Measurements from ENCODE around the gene TOMM6. TPM values are rescaled to one million over a fixed set of nuclear protein-coding genes. Genes with fewer than 3 reads are reported as not detected.

The TOMM6 gene
- total RNA-seq, 1 experiment from 2014 or later: 239 TPM

DNA sequence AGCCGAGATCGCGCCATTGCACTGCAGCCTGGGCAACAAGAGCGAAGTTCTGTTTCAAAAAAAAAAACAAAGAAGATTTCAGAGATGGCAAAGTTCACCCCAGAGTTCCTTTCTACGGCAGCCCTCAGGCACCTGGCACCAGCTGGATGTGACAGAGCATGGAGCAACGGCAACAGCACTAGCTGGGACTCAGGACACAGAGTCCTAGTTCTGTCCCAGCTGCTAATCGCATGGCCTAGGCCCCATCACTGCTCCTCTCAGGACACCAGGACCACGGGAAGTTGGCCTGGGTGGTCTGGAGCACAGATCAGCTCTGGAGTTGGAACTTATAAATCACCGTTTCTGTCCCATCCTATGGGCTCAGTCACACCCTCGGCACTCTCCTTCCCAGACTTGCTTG is 41.4 kb upstream of the TOMM6 start:
- no peak overlapping the region for H3K18ac ChIP-seq (ENCODE audit: insufficient read length, low read depth, low read length)
- H3K4me2 ChIP-seq (ENCODE audit: insufficient read depth, insufficient read length, low read length): no peak overlapping the region
- no peaks in the 10 kb centered on the region for H3K27me3 ChIP-seq (ENCODE audit: insufficient read depth, low read length)
- no peak overlapping the region for H4K8ac ChIP-seq (replicated peaks; ENCODE audit: insufficient read length, low read depth, low read length)
- Mint-ChIP-seq H3K9me3 (no peaks in the 10 kb centered on the region), H3K36me3 (ENCODE audit: insufficient read depth in 1 of 3, low read depth in 3 of 3) (no peaks in the 10 kb centered on the region; a peak in 1 of 7 replicates), H3K27me3 (ENCODE audit: low read depth) (peaks cover 13% of the 10 kb centered on the region), H3K4me1 (peaks cover 5 to 6% of the 10 kb centered on the region in 2 experiments), H3K27ac (peak overlapping the region in 1 of 3 experiments; percentile 86; a peak in 1 of 7 replicates), H3K4me3 (no peak overlapping the region)
- no peaks in the 10 kb centered on the region for H4K20me1 ChIP-seq (ENCODE audit: control insufficient read depth, insufficient read depth, insufficient read length)
- H4K91ac ChIP-seq (ENCODE audit: insufficient read length, low read depth, low read length): no peak overlapping the region
- H3K56ac ChIP-seq (ENCODE audit: insufficient read length, low read depth, low read length): no peak overlapping the region
- H3K79me1 ChIP-seq (ENCODE audit: insufficient read depth, low read depth, low read length, poor library complexity, severe bottlenecking): no peaks in the 10 kb centered on the region
- H3K23me2 ChIP-seq (ENCODE audit: insufficient read length, low read depth, low read length, poor library complexity, severe bottlenecking): no peaks in the 10 kb centered on the region
- TF ChIP-seq, protein P1, sequence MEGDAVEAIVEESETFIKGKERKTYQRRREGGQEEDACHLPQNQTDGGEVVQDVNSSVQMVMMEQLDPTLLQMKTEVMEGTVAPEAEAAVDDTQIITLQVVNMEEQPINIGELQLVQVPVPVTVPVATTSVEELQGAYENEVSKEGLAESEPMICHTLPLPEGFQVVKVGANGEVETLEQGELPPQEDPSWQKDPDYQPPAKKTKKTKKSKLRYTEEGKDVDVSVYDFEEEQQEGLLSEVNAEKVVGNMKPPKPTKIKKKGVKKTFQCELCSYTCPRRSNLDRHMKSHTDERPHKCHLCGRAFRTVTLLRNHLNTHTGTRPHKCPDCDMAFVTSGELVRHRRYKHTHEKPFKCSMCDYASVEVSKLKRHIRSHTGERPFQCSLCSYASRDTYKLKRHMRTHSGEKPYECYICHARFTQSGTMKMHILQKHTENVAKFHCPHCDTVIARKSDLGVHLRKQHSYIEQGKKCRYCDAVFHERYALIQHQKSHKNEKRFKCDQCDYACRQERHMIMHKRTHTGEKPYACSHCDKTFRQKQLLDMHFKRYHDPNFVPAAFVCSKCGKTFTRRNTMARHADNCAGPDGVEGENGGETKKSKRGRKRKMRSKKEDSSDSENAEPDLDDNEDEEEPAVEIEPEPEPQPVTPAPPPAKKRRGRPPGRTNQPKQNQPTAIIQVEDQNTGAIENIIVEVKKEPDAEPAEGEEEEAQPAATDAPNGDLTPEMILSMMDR (conservative IDR thresholded peaks at IDR 0.05): no peak
- H4K5ac ChIP-seq (ENCODE audit: insufficient read length, low read depth, low read length): no peak overlapping the region
- no peaks in the 10 kb centered on the region for H3K79me2 ChIP-seq (ENCODE audit: insufficient read depth, low read length)
- H2AFZ ChIP-seq (ENCODE audit: low read length): no peak overlapping the region
- no peak overlapping the region for H3T11ph ChIP-seq (ENCODE audit: low read length)
- H3K27ac ChIP-seq (ENCODE audit: insufficient read length, low read depth, low read length): no peak overlapping the region
- H3K4ac ChIP-seq (ENCODE audit: low read depth, low read length): no peak overlapping the region
- no peak overlapping the region for H2BK20ac ChIP-seq (ENCODE audit: low read depth, low read length, poor library complexity, severe bottlenecking)
- WGBS (ENCODE audit: extremely low coverage, insufficient read length, low lambda C conversion rate): no CpG with 5 or more reads among the region's 10 CpGs
- no peak overlapping the region; the same call in 1 of the 2 replicates for H3K14ac ChIP-seq (ENCODE audit: insufficient read depth, low read length)
- H2BK12ac ChIP-seq (ENCODE audit: insufficient read length, low read depth, low read length): no peak overlapping the region
- no peaks in the 10 kb centered on the region for H3K9me3 ChIP-seq (ENCODE audit: control insufficient read depth, low read depth, low read length)
- H2BK5ac ChIP-seq (ENCODE audit: insufficient read length, low read length): no peak overlapping the region
- no peak overlapping the region for H3K9ac ChIP-seq (ENCODE audit: extremely low read depth, insufficient read length, low read length)
- no peak overlapping the region for H2BK120ac ChIP-seq (ENCODE audit: low read depth, low read length, poor library complexity, severe bottlenecking)
- H3K23ac ChIP-seq (ENCODE audit: insufficient read length, low read depth, low read length): no peak overlapping the region
- DNase-seq: no peak
- H2BK15ac ChIP-seq (ENCODE audit: low read depth, low read length): no peak overlapping the region
- H2AK5ac ChIP-seq (ENCODE audit: insufficient read length, low read length): no peak overlapping the region
- H3K4me1 ChIP-seq (ENCODE audit: insufficient read depth, low read length): no peaks in the 10 kb centered on the region
